ENCODE results near the gene MICAL1. TPM values are rescaled to one million over a fixed set of nuclear protein-coding genes. Genes with fewer than 3 reads are reported as not detected.

Gene MICAL1
- total RNA-seq, 2 experiments from 2014 or later, result 86.0 to 93.1 TPM

- no peaks in the 10 kb centered on the region for H3K9me3 Mint-ChIP-seq (ENCODE audit: low read depth)
- peak overlapping the region; percentile 71 for H3K4me3 Mint-ChIP-seq
- CTCF ChIA-PET, result interaction anchor here (1.5 to 1.8 kb wide), 2 partner anchors 11 to 556 kb away, joined by 3 to 6 read pairs; no protein-coding TSS in a partner anchor
- DNase-seq (no peak), ATAC-seq (no peak)
- H3K4me1 Mint-ChIP-seq, result peaks cover 39% of the 10 kb centered on the region
- peak overlapping the region; percentile 69 for H3K27ac Mint-ChIP-seq
- H3K27me3 Mint-ChIP-seq, result peaks cover 8% of the 10 kb centered on the region
- H3K36me3 Mint-ChIP-seq, result peaks cover 30% of the 10 kb centered on the region
These were observed 28.1 kb upstream of the MICAL1 start for GRCh38 chr6:109483735-109484057.

DNA sequence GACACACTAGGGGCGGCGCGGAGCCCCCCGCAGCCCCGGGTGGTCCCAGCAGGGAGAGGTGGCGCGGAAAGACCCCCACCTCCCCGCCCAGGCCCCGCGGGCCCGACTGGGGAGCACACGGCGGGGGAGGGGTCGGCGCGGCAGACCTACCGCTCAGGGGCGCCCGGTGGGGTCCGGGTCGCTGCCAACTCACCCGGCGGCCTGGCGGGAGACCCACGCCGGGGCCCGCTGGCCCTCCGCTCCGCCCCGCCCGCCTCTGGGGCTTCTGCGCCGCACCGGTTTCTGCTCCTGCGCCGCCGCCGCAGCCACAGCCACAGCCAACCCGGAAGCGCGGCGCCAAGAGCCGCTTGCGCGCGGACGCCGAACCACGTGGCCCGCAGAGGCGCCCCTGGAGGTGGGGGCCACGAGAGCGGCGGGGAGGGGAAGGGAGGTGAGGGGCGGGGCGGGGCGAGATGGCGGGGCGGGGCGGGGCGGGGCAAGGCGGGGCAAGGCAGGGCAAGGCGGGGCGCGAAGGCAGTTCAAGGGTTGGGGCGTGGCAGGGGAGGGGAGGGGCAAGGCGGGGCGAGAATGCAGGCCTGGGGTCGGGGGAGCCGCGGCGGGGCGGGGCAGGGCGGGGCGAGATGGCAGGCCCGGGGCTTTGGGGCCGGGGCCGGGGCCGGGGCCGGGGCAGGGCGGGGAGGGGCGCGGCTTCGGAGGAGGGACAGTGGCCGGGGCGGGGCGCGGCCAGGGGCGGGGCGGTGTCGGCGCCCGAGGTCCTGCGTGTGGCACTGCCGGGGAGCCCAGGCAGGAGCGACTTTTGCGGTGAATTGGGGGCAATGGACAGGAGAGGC, 27.5 kb upstream of the MICAL1 start, which contains the start of gene ZBTB24:
Gene ZBTB24, minus strand, starts transcription at position 315 of the 830 bp plus-strand sequence. CDS start 1,193 bp downstream, outside the sequence.
- Mint-ChIP-seq H3K4me3 (peak within 1 kb of the TSS; percentile 98), H3K36me3 (peaks cover 35% of the 10 kb centered on the region), H3K27me3 (peaks cover 8% of the 10 kb centered on the region), H3K4me1 (peaks cover 44% of the 10 kb centered on the region), H3K9me3 (ENCODE audit: low read depth) (no peaks in the 10 kb centered on the region), H3K27ac (peak within 1 kb of the TSS; percentile 92)
- DNase-seq (peak; percentile 90), ATAC-seq (peak; percentile 85)
- CTCF ChIA-PET, result interaction anchor here (1.4 to 2.7 kb wide), 6 partner anchors 9 to 556 kb away, joined by 3 to 17 read pairs (median 6); no protein-coding TSS in a partner anchor

DNA sequence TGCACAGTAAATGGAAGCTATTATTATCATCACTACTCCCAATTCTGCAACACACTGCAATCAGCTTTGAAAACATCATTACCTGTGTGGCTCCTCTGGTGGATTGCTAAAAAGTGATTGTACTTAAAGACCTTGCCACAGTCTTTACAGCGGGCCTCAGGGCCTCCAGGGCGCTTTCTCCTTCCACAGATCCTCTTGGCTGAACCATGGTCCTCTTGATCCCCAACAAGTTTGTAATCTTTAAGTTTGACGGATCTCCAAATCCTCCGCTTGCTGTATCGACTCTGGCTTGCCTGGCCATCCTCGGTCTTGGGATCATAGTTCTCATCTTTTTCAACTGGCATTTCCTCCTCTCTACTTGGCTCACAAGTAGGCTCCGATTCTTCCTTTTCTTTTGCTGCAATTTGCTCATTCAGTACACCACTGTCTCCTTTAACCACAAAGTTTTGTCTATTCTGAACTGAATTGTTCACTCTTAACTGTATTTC, 25.5 kb upstream of the MICAL1 start:
- Mint-ChIP-seq H3K36me3 (peaks cover 50% of the 10 kb centered on the region), H3K27ac (peak overlapping the region; percentile 92), H3K4me3 (peak overlapping the region; percentile 98), H3K27me3 (peaks cover 3% of the 10 kb centered on the region), H3K4me1 (peaks cover 63% of the 10 kb centered on the region), H3K9me3 (ENCODE audit: low read depth) (no peaks in the 10 kb centered on the region)
- DNase-seq, result no peak
- CTCF ChIA-PET, result interaction anchor here (1.1 to 2.7 kb wide), 6 partner anchors 9 to 28 kb away, joined by 3 to 17 read pairs (median 6); partner anchors contain the start of gene MICAL1
- ATAC-seq, result no peak

GRCh38 chr6:109478841-109479624, 23.5 kb upstream of the MICAL1 start:
- DNase-seq, result no peak
- H3K27me3 Mint-ChIP-seq, result no peaks in the 10 kb centered on the region
- H3K36me3 Mint-ChIP-seq, result peaks cover 64% of the 10 kb centered on the region

GRCh38 chr6:109478222-109478805, 22.7 kb upstream of the MICAL1 start:
- Mint-ChIP-seq H3K27me3 (no peaks in the 10 kb centered on the region), H3K27ac (peak overlapping the region; percentile 77), H3K4me3 (peak overlapping the region; percentile 98), H3K4me1 (peaks cover 71% of the 10 kb centered on the region), H3K36me3 (peaks cover 70% of the 10 kb centered on the region), H3K9me3 (ENCODE audit: low read depth) (no peaks in the 10 kb centered on the region)
- CTCF ChIA-PET, result interaction anchor here (0.9 to 1.1 kb wide), 3 partner anchors 9 to 40 kb away, joined by 3 to 4 read pairs (median 4); no protein-coding TSS in a partner anchor
- ATAC-seq, result no peak
- DNase-seq, result no peak

More at GRCh38 chr6:109478841-109479624, 23.5 kb upstream of the MICAL1 start:
- Mint-ChIP-seq H3K9me3 (ENCODE audit: low read depth) (no peaks in the 10 kb centered on the region), H3K27ac (peak overlapping the region; percentile 77), H3K4me1 (peaks cover 71% of the 10 kb centered on the region), H3K4me3 (peak overlapping the region; percentile 98)
- CTCF ChIA-PET, result interaction anchor here (0.9 to 2.0 kb wide), 5 partner anchors 10 to 291 kb away, joined by 3 to 7 read pairs (median 4); no protein-coding TSS in a partner anchor
- ATAC-seq, result no peak

GRCh38 chr6:109477725-109478124, 22.2 kb upstream of the MICAL1 start:
- ATAC-seq, result no peak

GRCh38 chr6:109477184-109477583, 21.6 kb upstream of the MICAL1 start:
- Mint-ChIP-seq H3K4me3 (peak overlapping the region; percentile 98), H3K4me1 (peaks cover 82% of the 10 kb centered on the region), H3K27ac (peak overlapping the region; percentile 68), H3K27me3 (no peaks in the 10 kb centered on the region), H3K36me3 (peaks cover 78% of the 10 kb centered on the region), H3K9me3 (ENCODE audit: low read depth) (no peaks in the 10 kb centered on the region)
- CTCF ChIA-PET, result interaction anchor here (0.9 to 1.1 kb wide), 2 partner anchors 14 to 562 kb away, joined by 3 read pairs; no protein-coding TSS in a partner anchor
- no peak for ATAC-seq
- no peak for DNase-seq

More at GRCh38 chr6:109477725-109478124, 22.2 kb upstream of the MICAL1 start:
- peaks cover 75% of the 10 kb centered on the region for H3K36me3 Mint-ChIP-seq
- H3K27me3 Mint-ChIP-seq, result no peaks in the 10 kb centered on the region
- no peaks in the 10 kb centered on the region for H3K9me3 Mint-ChIP-seq (ENCODE audit: low read depth)
- H3K27ac Mint-ChIP-seq, result peak overlapping the region; percentile 68
- peaks cover 76% of the 10 kb centered on the region for H3K4me1 Mint-ChIP-seq
- CTCF ChIA-PET, result no interaction called here
- H3K4me3 Mint-ChIP-seq, result peak overlapping the region; percentile 98
- DNase-seq, result no peak

- CTCF ChIA-PET, result no interaction called here
- Mint-ChIP-seq H3K27ac (peak overlapping the region; percentile 53), H3K4me1 (peaks cover 83% of the 10 kb centered on the region), H3K4me3 (no peak overlapping the region), H3K9me3 (ENCODE audit: low read depth) (no peaks in the 10 kb centered on the region), H3K27me3 (no peaks in the 10 kb centered on the region), H3K36me3 (peaks cover 81% of the 10 kb centered on the region)
- ATAC-seq, result no peak
- DNase-seq, result no peak
These were observed 20.1 kb upstream of the MICAL1 start for GRCh38 chr6:109475625-109476024.

DNA sequence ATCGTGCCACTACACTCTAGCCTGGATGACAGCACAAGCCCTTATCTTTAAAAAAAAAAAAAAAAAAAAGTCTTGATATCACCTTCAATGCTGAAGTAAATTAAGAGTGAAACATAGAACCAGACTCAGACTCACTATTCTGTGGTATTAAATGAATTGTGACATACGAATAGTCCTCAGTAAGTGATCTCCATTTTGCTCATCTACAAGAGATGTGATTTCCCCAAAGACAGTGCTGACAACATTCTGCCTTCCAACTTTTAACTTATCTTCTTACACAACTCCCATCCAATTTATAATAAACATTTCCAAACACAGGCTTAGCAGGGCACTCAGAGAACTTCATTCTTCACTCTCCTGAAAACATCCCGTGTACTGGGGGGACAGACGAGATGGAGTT, 19.4 kb upstream of the MICAL1 start:
- H3K4me3 Mint-ChIP-seq, result no peak overlapping the region
- peaks cover 80% of the 10 kb centered on the region for H3K4me1 Mint-ChIP-seq
- no peaks in the 10 kb centered on the region for H3K9me3 Mint-ChIP-seq (ENCODE audit: low read depth)
- no peaks in the 10 kb centered on the region for H3K27me3 Mint-ChIP-seq
- peaks cover 82% of the 10 kb centered on the region for H3K36me3 Mint-ChIP-seq
- H3K27ac Mint-ChIP-seq, result peak overlapping the region; percentile 6
- CTCF ChIA-PET, result no interaction called here
- no peak for ATAC-seq
- no peak for DNase-seq

DNA sequence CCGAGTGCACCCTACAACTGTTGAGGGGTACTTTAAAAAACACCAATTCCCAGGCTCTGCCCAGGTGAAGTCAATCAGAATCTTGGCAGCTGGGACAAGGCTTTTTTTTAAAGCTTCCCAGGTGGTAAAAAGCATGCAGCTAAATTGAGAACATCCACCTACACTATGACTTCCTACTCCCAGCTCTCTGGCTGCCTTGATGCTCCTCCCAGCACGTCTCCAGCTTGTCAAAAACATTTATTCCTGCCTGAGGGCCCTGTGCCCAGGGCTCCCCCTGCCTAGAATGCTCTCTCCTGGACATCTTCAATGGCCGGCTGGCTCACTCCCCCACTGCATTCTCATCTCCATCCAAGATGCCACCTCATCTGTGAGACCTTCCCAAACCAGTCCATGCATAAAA, 17.5 kb upstream of the MICAL1 start:
- H3K4me3 Mint-ChIP-seq, result no peak overlapping the region
- peak overlapping the region; percentile 57 for H3K27ac Mint-ChIP-seq
- H3K27me3 Mint-ChIP-seq, result no peaks in the 10 kb centered on the region
- no peaks in the 10 kb centered on the region for H3K9me3 Mint-ChIP-seq (ENCODE audit: low read depth)
- CTCF ChIA-PET, result interaction anchor here (0.9 to 2.1 kb wide), 3 partner anchors 8 to 16 kb away, joined by 3 to 7 read pairs (median 6); partner anchors contain the start of gene ZBTB24
- peaks cover 76% of the 10 kb centered on the region for H3K36me3 Mint-ChIP-seq
- no peak for ATAC-seq
- peaks cover 73% of the 10 kb centered on the region for H3K4me1 Mint-ChIP-seq
- no peak for DNase-seq

GRCh38 chr6:109472132-109472995, 16.8 kb upstream of the MICAL1 start:
- peaks cover 66% of the 10 kb centered on the region for H3K4me1 Mint-ChIP-seq
- CTCF ChIA-PET, result interaction anchor here (0.9 to 2.1 kb wide), 3 partner anchors 9 to 16 kb away, joined by 3 to 7 read pairs (median 6); partner anchors contain the start of gene ZBTB24
- H3K36me3 Mint-ChIP-seq, result peaks cover 78% of the 10 kb centered on the region
- no peak overlapping the region for H3K4me3 Mint-ChIP-seq
- H3K9me3 Mint-ChIP-seq (ENCODE audit: low read depth), result no peaks in the 10 kb centered on the region
- no peak for DNase-seq
- H3K27ac Mint-ChIP-seq, result peak overlapping the region; percentile 65
- ATAC-seq, result peak; percentile 45
- no peaks in the 10 kb centered on the region for H3K27me3 Mint-ChIP-seq
